ENCODE results near the gene CD37. TPM values are rescaled to one million over a fixed set of nuclear protein-coding genes. Genes with fewer than 3 reads are reported as not detected.

The CD37 gene
- total and polyA plus RNA-seq, 2 experiments from 2014 or later: 106 TPM; not detected in 1

DNA sequence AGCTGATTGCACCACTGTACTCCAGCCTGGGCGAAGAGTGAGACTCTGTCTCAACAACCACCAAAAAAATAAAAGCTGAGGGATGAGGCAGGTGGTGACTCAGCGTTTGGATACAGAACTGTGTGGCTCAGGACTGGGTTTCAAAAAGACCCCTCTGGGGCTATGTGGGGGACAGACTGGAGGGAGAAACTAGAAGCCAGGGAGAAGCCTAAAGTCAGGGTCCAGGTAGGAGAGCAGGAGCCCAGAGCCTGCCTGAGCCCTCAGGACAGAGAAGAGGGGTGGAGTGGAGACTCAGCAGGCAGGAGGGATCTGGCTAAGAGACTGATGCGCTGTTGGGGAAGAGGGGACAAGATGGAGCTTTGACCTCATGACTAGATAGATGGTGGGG is 1.8 kb upstream of the CD37 start:
- peaks cover 6% of the 10 kb centered on the region for H3K4me1 ChIP-seq (ENCODE audit: insufficient read depth)
- H3K4me3 Mint-ChIP-seq: no peak overlapping the region
- H3K27ac Mint-ChIP-seq: no peak overlapping the region
- no peaks in the 10 kb centered on the region for H3K79me2 ChIP-seq (replicated peaks; ENCODE audit: insufficient read depth)
- peaks cover 15% of the 10 kb centered on the region for H3K4me1 Mint-ChIP-seq
- H3K4me2 ChIP-seq: no peak overlapping the region
- TF ChIP-seq, protein P1, sequence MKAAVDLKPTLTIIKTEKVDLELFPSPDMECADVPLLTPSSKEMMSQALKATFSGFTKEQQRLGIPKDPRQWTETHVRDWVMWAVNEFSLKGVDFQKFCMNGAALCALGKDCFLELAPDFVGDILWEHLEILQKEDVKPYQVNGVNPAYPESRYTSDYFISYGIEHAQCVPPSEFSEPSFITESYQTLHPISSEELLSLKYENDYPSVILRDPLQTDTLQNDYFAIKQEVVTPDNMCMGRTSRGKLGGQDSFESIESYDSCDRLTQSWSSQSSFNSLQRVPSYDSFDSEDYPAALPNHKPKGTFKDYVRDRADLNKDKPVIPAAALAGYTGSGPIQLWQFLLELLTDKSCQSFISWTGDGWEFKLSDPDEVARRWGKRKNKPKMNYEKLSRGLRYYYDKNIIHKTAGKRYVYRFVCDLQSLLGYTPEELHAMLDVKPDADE (IDR thresholded peaks at IDR 0.05): no peak
- no peak for TF ChIP-seq NANOG (IDR thresholded peaks at IDR 0.05; ENCODE audit: borderline replicate concordance)
- peaks cover 32% of the 10 kb centered on the region for H3K27me3 Mint-ChIP-seq (ENCODE audit: insufficient read depth, low read depth, poor library complexity)
- H3K27me3 ChIP-seq (ENCODE audit: insufficient read depth): peaks cover 24% of the 10 kb centered on the region
- no peaks in the 10 kb centered on the region; the same call in 1 of the 3 replicates for H3K36me3 Mint-ChIP-seq (ENCODE audit: low read depth)
- H4K20me1 ChIP-seq (replicated peaks; ENCODE audit: insufficient read depth): 0 out of 2 replicates have a peak, but pooled peaks cover 4% of the 10 kb centered on the region
- H3K9me3 Mint-ChIP-seq: no peaks in the 10 kb centered on the region; the same call in 2 of the 3 replicates
- no peak overlapping the region for H3K27ac ChIP-seq (ENCODE audit: low read depth)
- no peaks in the 10 kb centered on the region for H3K36me3 ChIP-seq (ENCODE audit: insufficient read depth)
- no peak for DNase-seq (ENCODE audit: low spot score)
- ATAC-seq: no peak
- H3K9me2 ChIP-seq (ENCODE audit: insufficient read depth): no peaks in the 10 kb centered on the region
- H3F3A ChIP-seq (replicated peaks; ENCODE audit: low read depth): 0 out of 2 replicates have a peak, but pooled peaks cover 3% of the 10 kb centered on the region
- no peak overlapping the region for H3K4me3 ChIP-seq
- no peak overlapping the region for H2AFZ ChIP-seq

DNA sequence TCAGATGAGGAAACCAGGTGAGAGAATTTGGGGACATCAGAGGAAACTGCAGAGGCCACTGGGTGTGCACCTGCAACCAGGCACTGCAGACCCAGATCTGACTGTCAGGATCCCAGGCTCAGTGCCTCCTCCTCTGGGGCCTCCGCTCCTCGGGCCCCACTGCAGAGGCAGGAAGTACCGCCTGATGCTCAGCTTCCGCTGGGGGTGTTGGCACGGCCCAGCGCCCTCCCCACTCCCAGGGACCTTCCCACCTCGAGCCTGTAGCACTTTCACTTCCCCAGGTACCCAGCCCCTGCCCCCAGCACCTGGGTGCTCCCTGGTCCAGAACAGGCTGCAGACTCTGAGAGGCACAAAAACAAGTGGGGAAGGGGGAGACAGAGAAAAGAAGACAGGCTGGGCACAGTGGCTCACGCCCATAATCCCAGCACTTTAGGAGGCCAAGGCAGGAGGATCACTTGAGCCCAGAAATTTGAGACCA is 1.4 kb upstream of the CD37 start:
- Mint-ChIP-seq H3K4me1 (peaks cover 18% of the 10 kb centered on the region), H3K9me3 (no peaks in the 10 kb centered on the region; the same call in 2 of the 3 replicates), H3K27ac (no peak overlapping the region), H3K36me3 (ENCODE audit: low read depth) (no peaks in the 10 kb centered on the region; the same call in 1 of the 3 replicates), H3K4me3 (no peak overlapping the region), H3K27me3 (ENCODE audit: insufficient read depth, low read depth, poor library complexity) (peaks cover 36% of the 10 kb centered on the region)
- Histone ChIP-seq H3K4me3 (no peak overlapping the region), H3K4me1 (ENCODE audit: insufficient read depth) (peaks cover 6% of the 10 kb centered on the region), H2AFZ (no peak overlapping the region), H4K20me1 (replicated peaks; ENCODE audit: insufficient read depth) (0 out of 2 replicates have a peak, but pooled peaks cover 4% of the 10 kb centered on the region), H3K4me2 (no peak overlapping the region), H3K27ac (ENCODE audit: low read depth) (no peak overlapping the region), H3K27me3 (ENCODE audit: insufficient read depth) (peaks cover 24% of the 10 kb centered on the region), H3K79me2 (replicated peaks; ENCODE audit: insufficient read depth) (no peaks in the 10 kb centered on the region), H3K9me2 (ENCODE audit: insufficient read depth) (no peaks in the 10 kb centered on the region), H3K36me3 (ENCODE audit: insufficient read depth) (no peaks in the 10 kb centered on the region), H3F3A (replicated peaks; ENCODE audit: low read depth) (0 out of 2 replicates have a peak, but pooled peaks cover 3% of the 10 kb centered on the region)
- ATAC-seq (no peak), DNase-seq (ENCODE audit: low spot score) (no peak)
- TF ChIP-seq, protein P1 (IDR thresholded peaks at IDR 0.05): no peak
- TF ChIP-seq STAT1 (IDR thresholded peaks at IDR 0.05; ENCODE audit: unreplicated experiment) (no peak), CREB1 (CRISPR knock-in tag; IDR thresholded peaks at IDR 0.05; ENCODE audit: low read depth) (no peak), JUNB (IDR thresholded peaks at IDR 0.05; ENCODE audit: unreplicated experiment) (no peak), EZH2 (IDR thresholded peaks at IDR 0.05; ENCODE audit: low read depth, unreplicated experiment) (no peak), NANOG (IDR thresholded peaks at IDR 0.05; ENCODE audit: borderline replicate concordance) (no peak), POLR2AphosphoS5 (IDR thresholded peaks at IDR 0.05; ENCODE audit: low read depth) (no peak)
- TF ChIP-seq, protein P2, sequence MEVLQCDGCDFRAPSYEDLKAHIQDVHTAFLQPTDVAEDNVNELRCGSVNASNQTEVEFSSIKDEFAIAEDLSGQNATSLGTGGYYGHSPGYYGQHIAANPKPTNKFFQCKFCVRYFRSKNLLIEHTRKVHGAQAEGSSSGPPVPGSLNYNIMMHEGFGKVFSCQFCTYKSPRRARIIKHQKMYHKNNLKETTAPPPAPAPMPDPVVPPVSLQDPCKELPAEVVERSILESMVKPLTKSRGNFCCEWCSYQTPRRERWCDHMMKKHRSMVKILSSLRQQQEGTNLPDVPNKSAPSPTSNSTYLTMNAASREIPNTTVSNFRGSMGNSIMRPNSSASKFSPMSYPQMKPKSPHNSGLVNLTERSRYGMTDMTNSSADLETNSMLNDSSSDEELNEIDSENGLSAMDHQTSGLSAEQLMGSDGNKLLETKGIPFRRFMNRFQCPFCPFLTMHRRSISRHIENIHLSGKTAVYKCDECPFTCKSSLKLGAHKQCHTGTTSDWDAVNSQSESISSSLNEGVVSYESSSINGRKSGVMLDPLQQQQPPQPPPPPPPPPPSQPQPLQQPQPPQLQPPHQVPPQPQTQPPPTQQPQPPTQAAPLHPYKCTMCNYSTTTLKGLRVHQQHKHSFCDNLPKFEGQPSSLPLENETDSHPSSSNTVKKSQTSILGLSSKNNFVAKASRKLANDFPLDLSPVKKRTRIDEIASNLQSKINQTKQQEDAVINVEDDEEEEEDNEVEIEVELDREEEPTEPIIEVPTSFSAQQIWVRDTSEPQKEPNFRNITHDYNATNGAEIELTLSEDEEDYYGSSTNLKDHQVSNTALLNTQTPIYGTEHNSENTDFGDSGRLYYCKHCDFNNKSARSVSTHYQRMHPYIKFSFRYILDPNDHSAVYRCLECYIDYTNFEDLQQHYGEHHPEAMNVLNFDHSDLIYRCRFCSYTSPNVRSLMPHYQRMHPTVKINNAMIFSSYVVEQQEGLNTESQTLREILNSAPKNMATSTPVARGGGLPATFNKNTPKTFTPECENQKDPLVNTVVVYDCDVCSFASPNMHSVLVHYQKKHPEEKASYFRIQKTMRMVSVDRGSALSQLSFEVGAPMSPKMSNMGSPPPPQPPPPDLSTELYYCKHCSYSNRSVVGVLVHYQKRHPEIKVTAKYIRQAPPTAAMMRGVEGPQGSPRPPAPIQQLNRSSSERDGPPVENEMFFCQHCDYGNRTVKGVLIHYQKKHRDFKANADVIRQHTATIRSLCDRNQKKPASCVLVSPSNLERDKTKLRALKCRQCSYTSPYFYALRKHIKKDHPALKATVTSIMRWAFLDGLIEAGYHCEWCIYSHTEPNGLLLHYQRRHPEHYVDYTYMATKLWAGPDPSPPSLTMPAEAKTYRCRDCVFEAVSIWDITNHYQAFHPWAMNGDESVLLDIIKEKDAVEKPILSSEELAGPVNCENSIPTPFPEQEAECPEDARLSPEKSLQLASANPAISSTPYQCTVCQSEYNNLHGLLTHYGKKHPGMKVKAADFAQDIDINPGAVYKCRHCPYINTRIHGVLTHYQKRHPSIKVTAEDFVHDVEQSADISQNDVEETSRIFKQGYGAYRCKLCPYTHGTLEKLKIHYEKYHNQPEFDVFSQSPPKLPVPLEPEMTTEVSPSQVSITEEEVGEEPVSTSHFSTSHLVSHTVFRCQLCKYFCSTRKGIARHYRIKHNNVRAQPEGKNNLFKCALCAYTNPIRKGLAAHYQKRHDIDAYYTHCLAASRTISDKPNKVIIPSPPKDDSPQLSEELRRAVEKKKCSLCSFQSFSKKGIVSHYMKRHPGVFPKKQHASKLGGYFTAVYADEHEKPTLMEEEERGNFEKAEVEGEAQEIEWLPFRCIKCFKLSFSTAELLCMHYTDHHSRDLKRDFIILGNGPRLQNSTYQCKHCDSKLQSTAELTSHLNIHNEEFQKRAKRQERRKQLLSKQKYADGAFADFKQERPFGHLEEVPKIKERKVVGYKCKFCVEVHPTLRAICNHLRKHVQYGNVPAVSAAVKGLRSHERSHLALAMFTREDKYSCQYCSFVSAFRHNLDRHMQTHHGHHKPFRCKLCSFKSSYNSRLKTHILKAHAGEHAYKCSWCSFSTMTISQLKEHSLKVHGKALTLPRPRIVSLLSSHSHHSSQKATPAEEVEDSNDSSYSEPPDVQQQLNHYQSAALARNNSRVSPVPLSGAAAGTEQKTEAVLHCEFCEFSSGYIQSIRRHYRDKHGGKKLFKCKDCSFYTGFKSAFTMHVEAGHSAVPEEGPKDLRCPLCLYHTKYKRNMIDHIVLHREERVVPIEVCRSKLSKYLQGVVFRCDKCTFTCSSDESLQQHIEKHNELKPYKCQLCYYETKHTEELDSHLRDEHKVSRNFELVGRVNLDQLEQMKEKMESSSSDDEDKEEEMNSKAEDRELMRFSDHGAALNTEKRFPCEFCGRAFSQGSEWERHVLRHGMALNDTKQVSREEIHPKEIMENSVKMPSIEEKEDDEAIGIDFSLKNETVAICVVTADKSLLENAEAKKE (CRISPR knock-in tag; IDR thresholded peaks at IDR 0.05): no peak
- TF ChIP-seq, protein P3, sequence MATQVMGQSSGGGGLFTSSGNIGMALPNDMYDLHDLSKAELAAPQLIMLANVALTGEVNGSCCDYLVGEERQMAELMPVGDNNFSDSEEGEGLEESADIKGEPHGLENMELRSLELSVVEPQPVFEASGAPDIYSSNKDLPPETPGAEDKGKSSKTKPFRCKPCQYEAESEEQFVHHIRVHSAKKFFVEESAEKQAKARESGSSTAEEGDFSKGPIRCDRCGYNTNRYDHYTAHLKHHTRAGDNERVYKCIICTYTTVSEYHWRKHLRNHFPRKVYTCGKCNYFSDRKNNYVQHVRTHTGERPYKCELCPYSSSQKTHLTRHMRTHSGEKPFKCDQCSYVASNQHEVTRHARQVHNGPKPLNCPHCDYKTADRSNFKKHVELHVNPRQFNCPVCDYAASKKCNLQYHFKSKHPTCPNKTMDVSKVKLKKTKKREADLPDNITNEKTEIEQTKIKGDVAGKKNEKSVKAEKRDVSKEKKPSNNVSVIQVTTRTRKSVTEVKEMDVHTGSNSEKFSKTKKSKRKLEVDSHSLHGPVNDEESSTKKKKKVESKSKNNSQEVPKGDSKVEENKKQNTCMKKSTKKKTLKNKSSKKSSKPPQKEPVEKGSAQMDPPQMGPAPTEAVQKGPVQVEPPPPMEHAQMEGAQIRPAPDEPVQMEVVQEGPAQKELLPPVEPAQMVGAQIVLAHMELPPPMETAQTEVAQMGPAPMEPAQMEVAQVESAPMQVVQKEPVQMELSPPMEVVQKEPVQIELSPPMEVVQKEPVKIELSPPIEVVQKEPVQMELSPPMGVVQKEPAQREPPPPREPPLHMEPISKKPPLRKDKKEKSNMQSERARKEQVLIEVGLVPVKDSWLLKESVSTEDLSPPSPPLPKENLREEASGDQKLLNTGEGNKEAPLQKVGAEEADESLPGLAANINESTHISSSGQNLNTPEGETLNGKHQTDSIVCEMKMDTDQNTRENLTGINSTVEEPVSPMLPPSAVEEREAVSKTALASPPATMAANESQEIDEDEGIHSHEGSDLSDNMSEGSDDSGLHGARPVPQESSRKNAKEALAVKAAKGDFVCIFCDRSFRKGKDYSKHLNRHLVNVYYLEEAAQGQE (IDR thresholded peaks at IDR 0.05; ENCODE audit: unreplicated experiment): no peak

Data from GM23338 (cell line).